HG03571 (cell line): ENCODE data around the gene HNRNPA1.
"Not testable (repeated sequence)": the region's sequence is repeated elsewhere in the genome, so short reads cannot be mapped to it uniquely, and the experiment has no call there.

Source experiments
- ATAC-seq: cut with Tn5 transposase; IDR thresholded peaks from one replicate; pipeline ENCODE4 v1.9.1; 2021; ENCODE audit not compliant: unreplicated experiment

The HNRNPA1 gene

GRCh38 chr12:54280468-54281260 lies at the start of gene HNRNPA1:
Gene HNRNPA1, plus strand, starts transcription at chr12:54280726. Its CDS starts 82 bp downstream, at chr12:54280808.
- peak; percentile 87 for ATAC-seq

DNA sequence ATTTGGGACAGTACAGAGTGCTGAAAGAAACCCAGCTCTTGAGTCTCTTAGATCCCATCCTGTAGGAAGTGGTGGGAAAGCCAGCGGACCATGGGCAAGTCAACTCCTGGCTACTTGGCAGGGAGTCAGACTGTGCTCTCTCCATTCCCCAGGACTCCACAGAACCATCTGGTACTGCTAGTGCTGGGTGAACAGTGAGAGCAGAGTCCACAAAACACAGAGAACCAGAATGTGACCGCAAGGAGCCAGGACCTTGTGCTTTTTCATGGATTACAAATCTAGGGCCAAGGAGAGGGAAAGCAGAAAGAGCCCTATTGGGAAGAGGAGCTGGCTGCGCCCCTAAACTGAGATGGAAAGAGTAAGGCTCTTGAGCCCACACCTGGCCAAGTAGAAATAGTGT lies 49.3 kb upstream of the HNRNPA1 start:
- not testable (repeated sequence) for ATAC-seq

GRCh38 chr12:54232790-54233189 lies 47.7 kb upstream of the HNRNPA1 start:
- no peak for ATAC-seq

DNA sequence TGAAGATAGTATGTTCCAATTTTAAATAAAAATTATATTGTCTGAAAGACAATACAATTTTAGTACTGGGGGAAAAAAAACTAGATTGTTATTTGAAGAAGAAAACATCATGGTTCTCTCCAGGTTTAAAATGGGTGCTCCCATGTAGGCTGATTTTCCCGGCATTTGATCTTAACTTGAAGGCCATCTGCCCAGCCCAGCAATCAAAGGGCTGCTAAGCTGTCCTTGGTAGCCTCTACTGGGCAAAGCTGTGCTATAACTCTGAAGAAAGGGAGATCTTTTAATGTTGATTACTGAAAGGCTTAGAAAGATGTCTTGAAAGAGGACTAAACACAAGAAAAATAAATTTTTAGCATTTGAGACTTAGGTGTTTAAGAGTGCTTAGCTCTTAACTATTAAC lies 42.0 kb upstream of the HNRNPA1 start:
- no peak for ATAC-seq

DNA sequence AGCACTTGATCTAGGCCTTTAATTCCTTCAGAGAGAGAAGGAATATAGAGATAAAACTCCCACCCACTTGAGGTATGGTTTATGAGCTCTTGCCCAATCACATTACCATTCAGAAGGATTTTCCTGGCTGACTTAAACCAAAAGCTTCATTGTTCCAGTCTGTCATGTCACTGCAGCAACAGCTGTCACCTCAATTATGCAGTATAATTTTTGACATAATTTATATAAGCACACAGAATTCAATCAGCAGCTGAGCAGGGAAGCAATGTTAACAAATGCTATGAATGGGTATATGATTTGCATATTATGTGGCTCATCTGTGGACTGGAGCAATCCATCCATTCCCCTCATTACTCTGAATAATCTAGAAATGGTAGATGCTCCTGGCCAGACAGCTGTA lies 40.9 kb upstream of the HNRNPA1 start:
- no peak for ATAC-seq

DNA sequence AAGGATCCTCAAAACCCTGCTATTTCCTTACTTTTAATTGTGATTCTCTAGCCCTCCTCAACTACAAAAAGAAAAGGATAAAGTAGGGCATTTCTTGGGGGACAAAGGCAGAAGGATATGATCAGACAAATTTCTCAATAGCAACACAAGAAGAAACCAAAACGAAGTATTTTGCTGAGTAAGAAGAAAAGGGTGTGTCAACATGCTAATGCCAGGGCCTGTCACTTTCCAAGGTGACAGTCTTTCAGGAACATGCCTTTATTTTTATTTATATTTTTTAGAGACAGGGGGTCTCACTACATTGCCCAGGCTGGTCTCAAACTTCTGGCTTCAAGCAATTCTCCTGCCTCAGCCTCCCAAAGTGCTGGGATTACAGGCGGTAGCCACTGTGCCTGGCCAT lies 40.4 kb upstream of the HNRNPA1 start:
- ATAC-seq, result no peak

- no peak for ATAC-seq
Measured at GRCh38 chr12:54240971-54241588, 39.4 kb upstream of the HNRNPA1 start.

DNA sequence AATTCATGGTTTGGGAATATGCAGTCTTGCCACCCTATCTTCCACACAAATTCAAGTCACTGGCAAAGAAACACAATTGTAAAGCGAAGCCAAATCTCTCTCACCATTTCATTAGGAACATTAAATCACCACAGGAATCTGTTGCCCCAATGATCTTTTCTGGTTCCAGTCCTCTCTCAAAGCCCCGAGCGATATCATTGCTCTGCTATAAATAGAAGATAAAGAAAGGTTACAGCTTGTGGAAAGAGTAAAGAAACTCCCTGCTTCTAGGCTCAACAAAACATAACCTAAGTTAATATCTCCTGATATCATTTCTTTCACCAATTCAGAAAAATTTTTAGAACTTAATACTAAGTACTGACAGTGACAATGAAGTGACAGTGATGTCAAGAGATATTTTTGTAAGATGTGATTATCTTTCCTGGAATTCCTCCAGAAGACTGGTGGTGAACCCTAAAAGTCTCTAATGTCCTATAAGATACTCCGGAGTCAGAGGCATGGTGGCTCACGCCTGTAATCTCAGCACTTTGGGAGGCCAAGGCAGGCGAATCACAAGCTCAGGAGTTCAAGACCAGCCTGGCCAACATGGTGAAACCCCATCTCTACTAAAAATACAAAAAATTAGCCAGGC lies 34.4 kb upstream of the HNRNPA1 start:
- ATAC-seq, result no peak

DNA sequence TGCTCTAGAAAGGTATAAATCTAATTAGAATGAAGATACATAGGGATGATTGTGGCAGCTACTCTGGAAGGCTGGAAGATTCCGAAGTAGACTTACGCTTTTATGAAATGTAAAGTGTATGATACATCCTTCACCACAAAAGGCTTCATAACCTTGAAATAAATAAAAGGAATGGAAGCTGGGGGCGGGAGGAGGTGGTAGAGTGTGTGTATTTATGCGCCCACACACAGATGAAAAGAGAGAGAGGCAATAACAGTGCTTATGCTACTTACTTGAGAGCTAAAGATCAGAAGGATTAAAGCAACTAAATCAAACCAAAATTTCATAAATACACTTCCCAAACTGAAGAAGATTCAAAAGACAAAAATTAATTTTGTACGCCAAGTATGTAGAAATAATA lies 31.0 kb upstream of the HNRNPA1 start:
- no peak for ATAC-seq

DNA sequence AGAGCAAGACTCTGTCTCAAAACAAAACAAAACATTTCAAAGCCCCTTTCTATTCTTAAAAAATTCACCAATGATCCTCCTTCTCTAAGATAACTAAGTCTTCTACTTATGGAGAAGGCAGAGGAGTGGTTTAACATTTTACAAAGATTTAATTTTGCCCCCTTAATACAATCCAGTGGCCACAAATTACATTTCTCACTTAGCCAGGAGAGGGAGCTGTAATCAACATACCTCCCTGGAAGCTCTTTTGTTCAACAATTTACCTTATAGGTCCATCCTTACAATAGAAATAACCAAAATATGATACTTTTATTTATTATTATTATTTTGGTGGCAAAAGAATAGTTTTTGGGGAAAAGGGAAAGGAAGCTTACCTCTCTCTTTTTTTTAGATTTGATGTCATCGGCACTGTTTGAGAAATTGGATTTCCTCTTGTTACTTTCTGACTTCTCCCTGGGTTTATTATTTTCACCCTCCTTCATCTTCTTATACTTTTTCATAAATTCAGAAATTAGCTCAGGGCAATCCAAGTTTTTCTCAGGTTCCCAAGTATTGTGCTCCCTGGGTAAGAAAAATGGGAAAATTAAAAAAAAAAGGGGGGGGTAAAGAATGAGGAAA lies 28.8 kb upstream of the HNRNPA1 start:
- no peak for ATAC-seq

GRCh38 chr12:54253240-54253639 lies 27.3 kb upstream of the HNRNPA1 start:
- no peak for ATAC-seq

DNA sequence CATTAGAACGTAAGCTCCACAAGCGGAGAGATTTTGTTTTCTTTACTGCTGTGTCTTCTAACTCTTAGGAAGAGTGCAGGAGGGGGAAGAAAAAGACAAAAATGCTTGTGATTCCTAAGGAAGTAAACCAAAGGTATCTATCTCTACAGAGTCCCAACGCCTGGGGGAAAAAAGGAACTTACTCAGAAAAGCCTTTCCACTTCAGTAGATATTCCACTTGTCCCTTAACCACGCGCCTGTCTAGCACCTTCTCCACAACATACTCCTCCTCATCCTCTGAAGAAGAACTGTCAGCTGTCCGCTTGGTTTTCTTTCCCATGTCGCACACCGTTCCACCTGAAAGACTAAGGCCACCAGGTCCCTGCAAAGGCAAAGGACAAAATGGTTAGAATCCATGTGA lies 23.2 kb upstream of the HNRNPA1 start:
- ATAC-seq, result no peak

DNA sequence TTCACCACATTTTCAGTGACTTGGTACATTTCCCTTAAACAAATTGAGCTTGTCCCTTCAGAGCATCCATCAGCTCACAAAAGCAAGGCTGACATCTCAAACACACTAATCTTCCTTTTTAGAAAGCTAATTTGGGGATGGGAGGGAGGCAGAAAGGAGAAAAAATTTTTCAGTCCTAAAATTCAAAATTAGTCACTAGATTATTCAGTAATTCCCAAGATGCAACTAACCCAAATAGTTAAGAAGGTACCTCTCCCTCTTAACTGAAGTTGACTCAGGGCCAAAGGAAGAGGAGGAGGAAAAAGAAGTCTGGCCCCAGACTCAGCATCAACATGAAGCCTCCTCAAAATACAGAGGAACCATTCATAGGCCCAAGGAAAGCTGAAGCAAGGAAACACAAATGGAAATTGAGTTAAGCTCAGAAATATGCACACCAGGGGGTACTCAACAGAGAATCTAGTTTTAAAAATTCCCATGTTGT lies 22.3 kb upstream of the HNRNPA1 start:
- ATAC-seq, result no peak

GRCh38 chr12:54259194-54260011 lies 21.1 kb upstream of the HNRNPA1 start:
- ATAC-seq, result peak; percentile 51

DNA sequence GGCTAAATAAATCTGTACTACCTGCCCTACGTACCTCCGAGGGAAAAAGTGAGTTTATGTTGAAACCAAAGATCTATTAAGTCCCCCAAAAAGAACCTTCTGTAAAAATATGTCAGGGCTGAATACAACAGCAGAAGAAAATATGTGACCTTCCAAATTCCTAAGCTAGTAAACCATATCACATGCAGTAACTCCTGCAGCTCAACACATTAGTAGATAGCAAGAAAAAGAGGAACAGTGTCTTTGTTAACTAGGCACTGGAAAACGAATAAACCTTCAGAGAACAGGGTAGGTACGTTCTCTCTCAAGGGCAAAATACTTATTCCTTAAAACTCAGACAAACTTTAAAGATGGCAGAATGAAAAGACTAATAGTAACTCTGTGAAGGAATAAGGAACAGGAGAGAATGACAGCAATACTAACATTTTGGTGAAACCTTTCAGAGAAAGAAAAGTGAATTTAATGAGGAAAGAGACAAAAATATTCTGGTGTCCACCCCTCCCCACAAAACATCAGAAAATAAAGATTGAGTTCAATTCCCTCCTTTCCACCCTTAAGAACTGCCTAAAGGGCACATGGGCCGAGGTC lies 18.6 kb upstream of the HNRNPA1 start:
- ATAC-seq, result no peak

GRCh38 chr12:54262403-54262925 lies 18.1 kb upstream of the HNRNPA1 start:
- no peak for ATAC-seq

- ATAC-seq, result no peak
Measured at GRCh38 chr12:54265364-54265812, 15.1 kb upstream of the HNRNPA1 start.

DNA sequence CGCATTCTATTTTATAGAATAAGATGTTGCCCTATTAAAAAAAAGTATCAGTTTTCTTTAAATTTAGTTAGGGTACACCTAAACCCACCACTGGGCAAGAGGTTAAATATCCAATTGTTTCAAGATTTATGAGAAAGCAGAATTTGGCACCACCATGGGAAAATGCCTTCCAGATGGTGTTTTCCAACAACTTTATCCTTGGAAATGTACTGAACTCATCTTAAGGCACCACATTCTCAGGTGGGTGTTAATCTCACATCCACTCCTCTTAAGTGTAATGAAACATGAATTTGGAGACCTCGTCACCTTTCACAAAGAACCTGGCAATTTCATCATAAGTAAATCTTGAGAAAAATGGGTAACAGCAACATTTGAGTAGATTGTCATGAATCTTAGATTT lies 13.7 kb upstream of the HNRNPA1 start:
- no peak for ATAC-seq

DNA sequence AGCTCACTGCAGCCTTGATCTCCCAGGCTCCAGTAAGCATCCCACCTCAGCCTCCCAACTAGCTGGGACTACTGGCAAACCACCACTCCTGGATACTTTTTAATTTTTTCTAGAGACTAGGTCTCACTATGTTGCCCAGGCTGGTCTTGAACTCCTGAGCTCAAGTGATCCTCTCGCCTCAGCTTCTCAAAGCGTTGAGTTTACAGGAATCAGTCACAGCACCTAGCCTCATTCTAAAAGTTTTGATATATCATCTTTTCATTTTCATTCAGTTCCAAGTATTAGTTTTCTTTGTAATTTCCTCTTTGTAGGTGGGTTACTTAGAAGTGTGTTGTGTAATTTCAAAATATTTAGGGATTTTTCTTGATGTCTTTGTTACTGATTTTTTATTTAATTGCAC lies 10.2 kb upstream of the HNRNPA1 start:
- ATAC-seq, result no peak

- ATAC-seq, result no peak
Measured at GRCh38 chr12:54272214-54272613, 8.3 kb upstream of the HNRNPA1 start.
